Measurements from ENCODE around the gene TRIM33.

TRIM33 gene

GRCh38 chr1:114550336-114550735 lies 39.3 kb upstream of the TRIM33 start:
- DNase-seq = no peak
- no peak overlapping the region for H3K4me2 ChIP-seq (ENCODE audit: low read depth, low read length)
- H3K4me1 ChIP-seq (ENCODE audit: low read length) = no peaks in the 10 kb centered on the region
- no peaks in the 10 kb centered on the region for H4K20me1 ChIP-seq (ENCODE audit: insufficient read depth, low read length)
- no peaks in the 10 kb centered on the region for H3K79me2 ChIP-seq (ENCODE audit: low read length)
- no peaks in the 10 kb centered on the region for H3K36me3 ChIP-seq (replicated peaks; ENCODE audit: insufficient read depth, low read length)
- H3K27ac ChIP-seq (ENCODE audit: low read length) = no peak overlapping the region
- no peak overlapping the region for H2AFZ ChIP-seq (ENCODE audit: low read length)
- H3K9me2 ChIP-seq (replicated peaks; ENCODE audit: insufficient read depth, low read length) = no peaks in the 10 kb centered on the region
- no peaks in the 10 kb centered on the region for H3F3A ChIP-seq (ENCODE audit: insufficient read depth, low read length)
- TF ChIP-seq CTCF (IDR thresholded peaks at IDR 0.05; ENCODE audit: low read length) = no peak
- no peak for TF ChIP-seq EZH2phosphoT487 (IDR thresholded peaks at IDR 0.05; ENCODE audit: low read length)
- no peak for TF ChIP-seq EZH2 (optimal IDR thresholded peaks at IDR 0.05; ENCODE audit: low read depth, low read length)
- no peak overlapping the region for H3K9ac ChIP-seq (ENCODE audit: low read length)
- no peak overlapping the region for H3K4me3 ChIP-seq (ENCODE audit: low read length)
- no peaks in the 10 kb centered on the region for H3K27me3 ChIP-seq (replicated peaks; ENCODE audit: insufficient read depth, low read length)
- no peaks in the 10 kb centered on the region for H3K9me3 ChIP-seq (replicated peaks; ENCODE audit: insufficient read depth, low read length)

- Histone ChIP-seq H3K4me3 (ENCODE audit: low read length) (no peak overlapping the region), H3K9me3 (replicated peaks; ENCODE audit: insufficient read depth, low read length) (no peaks in the 10 kb centered on the region), H3K9ac (ENCODE audit: low read length) (no peak overlapping the region), H4K20me1 (ENCODE audit: insufficient read depth, low read length) (no peaks in the 10 kb centered on the region), H3K9me2 (replicated peaks; ENCODE audit: insufficient read depth, low read length) (no peaks in the 10 kb centered on the region), H3K27ac (ENCODE audit: low read length) (no peak overlapping the region), H3K79me2 (ENCODE audit: low read length) (no peaks in the 10 kb centered on the region), H3K4me2 (ENCODE audit: low read depth, low read length) (no peak overlapping the region), H3K27me3 (replicated peaks; ENCODE audit: insufficient read depth, low read length) (no peaks in the 10 kb centered on the region), H2AFZ (ENCODE audit: low read length) (no peak overlapping the region), H3K4me1 (ENCODE audit: low read length) (no peaks in the 10 kb centered on the region), H3F3A (ENCODE audit: insufficient read depth, low read length) (no peaks in the 10 kb centered on the region), H3K36me3 (replicated peaks; ENCODE audit: insufficient read depth, low read length) (no peaks in the 10 kb centered on the region)
- no peak for TF ChIP-seq EZH2phosphoT487 (IDR thresholded peaks at IDR 0.05; ENCODE audit: low read length)
- TF ChIP-seq CTCF (IDR thresholded peaks at IDR 0.05; ENCODE audit: low read length) = no peak
- no peak for TF ChIP-seq EZH2 (optimal IDR thresholded peaks at IDR 0.05; ENCODE audit: low read depth, low read length)
- DNase-seq = no peak
Observed at GRCh38 chr1:114549137-114549536, 38.1 kb upstream of the TRIM33 start.

GRCh38 chr1:114547076-114547475 lies 36.1 kb upstream of the TRIM33 start:
- Histone ChIP-seq H3K4me3 (ENCODE audit: low read length) (no peak overlapping the region), H3K27me3 (replicated peaks; ENCODE audit: insufficient read depth, low read length) (no peaks in the 10 kb centered on the region), H3K4me1 (ENCODE audit: low read length) (no peaks in the 10 kb centered on the region), H3K36me3 (replicated peaks; ENCODE audit: insufficient read depth, low read length) (no peaks in the 10 kb centered on the region), H4K20me1 (ENCODE audit: insufficient read depth, low read length) (no peaks in the 10 kb centered on the region), H3K9me2 (replicated peaks; ENCODE audit: insufficient read depth, low read length) (no peaks in the 10 kb centered on the region), H2AFZ (ENCODE audit: low read length) (no peak overlapping the region), H3F3A (ENCODE audit: insufficient read depth, low read length) (no peaks in the 10 kb centered on the region), H3K9me3 (replicated peaks; ENCODE audit: insufficient read depth, low read length) (no peaks in the 10 kb centered on the region), H3K79me2 (ENCODE audit: low read length) (no peaks in the 10 kb centered on the region), H3K27ac (ENCODE audit: low read length) (no peak overlapping the region), H3K4me2 (ENCODE audit: low read depth, low read length) (no peak overlapping the region), H3K9ac (ENCODE audit: low read length) (no peak overlapping the region)
- TF ChIP-seq CTCF (IDR thresholded peaks at IDR 0.05; ENCODE audit: low read length) = no peak
- no peak for TF ChIP-seq EZH2 (optimal IDR thresholded peaks at IDR 0.05; ENCODE audit: low read depth, low read length)
- TF ChIP-seq EZH2phosphoT487 (IDR thresholded peaks at IDR 0.05; ENCODE audit: low read length) = no peak
- no peak for DNase-seq

Data from MM.1S (cell line).